HepG2 (cell line): ENCODE data around the gene DRD3. TPM values are rescaled to one million over a fixed set of nuclear protein-coding genes. Genes with fewer than 3 reads are reported as not detected.
A peak's percentile ranks its signal among the peaks of the same experiment; 100 is the strongest.

Experiments used
- AGO2 ChIP-seq: fragments of 200-400 bp; formaldehyde crosslinking; optimal IDR thresholded peaks from 2 replicates; pipeline ENCODE3; 2017; ENCODE audit warnings: mild to moderate bottlenecking, low read depth, low read length, moderate library complexity
- EHMT2 ChIP-seq: fragments of 200-600 bp; sonication (generic); IDR thresholded peaks from 2 replicates; pipeline ENCODE4 v1.7.0; 2017; ENCODE audit warnings: antibody characterized with exemption, low read depth, low read length, borderline replicate concordance
- GTF3A ChIP-seq: sonication (generic); formaldehyde crosslinking; conservative IDR thresholded peaks from 2 replicates; pipeline ENCODE4 v1.4.0; 2020; ENCODE audit warnings: mild to moderate bottlenecking, missing genetic modification reagents
- NRL ChIP-seq: sonication (generic); formaldehyde crosslinking; IDR thresholded peaks from 2 replicates; pipeline ENCODE4 v1.5.0; 2020; ENCODE audit warnings: missing genetic modification reagents, mild to moderate bottlenecking, moderate library complexity, borderline replicate concordance
- PAF1 ChIP-seq: IDR thresholded peaks from 2 replicates; pipeline ENCODE4 v1.6.1; 2016; ENCODE audit warnings: missing genetic modification reagents, missing compliant biosample characterization
- PAXIP1 ChIP-seq: sonication (generic); formaldehyde crosslinking; conservative IDR thresholded peaks from 2 replicates; pipeline ENCODE4 v1.4.0; 2020; ENCODE audit warnings: mild to moderate bottlenecking, missing genetic modification reagents, moderate library complexity
- SIX1 ChIP-seq: sonication (generic); formaldehyde crosslinking; IDR thresholded peaks from 2 replicates; pipeline ENCODE4 v1.4.0; 2020; ENCODE audit warnings: missing genetic modification reagents, borderline replicate concordance
- SNRNP70 ChIP-seq: fragments of 200-400 bp; formaldehyde crosslinking; IDR thresholded peaks from 2 replicates; pipeline ENCODE4 v1.6.1; 2017; ENCODE audit warnings: mild to moderate bottlenecking, low read depth, low read length, moderate library complexity
- ZBTB21 ChIP-seq: sonication (generic); formaldehyde crosslinking; IDR thresholded peaks from 2 replicates; pipeline ENCODE4 v1.4.0; 2020; ENCODE audit warnings: missing genetic modification reagents
- ZNF101 ChIP-seq: sonication (generic); formaldehyde crosslinking; IDR thresholded peaks from 2 replicates; pipeline ENCODE4 v1.4.0; 2020; ENCODE audit warnings: mild to moderate bottlenecking, low read depth, missing genetic modification reagents, borderline replicate concordance
- ZNF256 ChIP-seq: sonication (generic); formaldehyde crosslinking; conservative IDR thresholded peaks from 2 replicates; pipeline ENCODE4 v1.4.0; 2020; ENCODE audit warnings: missing genetic modification reagents
- ZNF275 ChIP-seq: sonication (generic); formaldehyde crosslinking; IDR thresholded peaks from 2 replicates; pipeline ENCODE4 v1.8.0; 2022; ENCODE audit warnings: missing genetic modification reagents, mild to moderate bottlenecking, inconsistent platforms, borderline replicate concordance
- ZNF33B ChIP-seq: sonication (generic); formaldehyde crosslinking; IDR thresholded peaks from 2 replicates; pipeline ENCODE4 v1.5.1; 2020; ENCODE audit warnings: mild to moderate bottlenecking, missing genetic modification reagents
- ZNF570 ChIP-seq: sonication (generic); formaldehyde crosslinking; IDR thresholded peaks from 2 replicates; pipeline ENCODE4 v1.4.0; 2020; ENCODE audit warnings: mild to moderate bottlenecking, missing genetic modification reagents, borderline replicate concordance
- ZNF75D ChIP-seq: sonication (generic); formaldehyde crosslinking; IDR thresholded peaks from 2 replicates; pipeline ENCODE4 v1.8.1; 2023; ENCODE audit warnings: missing genetic modification reagents, mild to moderate bottlenecking, borderline replicate concordance
- ZNF766 ChIP-seq: sonication (generic); formaldehyde crosslinking; IDR thresholded peaks from 2 replicates; pipeline ENCODE4 v1.5.0; 2020; ENCODE audit warnings: missing genetic modification reagents, borderline replicate concordance
- ZNF770 ChIP-seq: sonication (generic); formaldehyde crosslinking; IDR thresholded peaks from 2 replicates; pipeline ENCODE4 v1.5.0; 2020; ENCODE audit warnings: mild to moderate bottlenecking, missing genetic modification reagents
- ZNF850 ChIP-seq: sonication (generic); formaldehyde crosslinking; conservative IDR thresholded peaks from 2 replicates; pipeline ENCODE4 v1.9.0; 2021; ENCODE audit warnings: mild to moderate bottlenecking, missing genetic modification reagents
- polyA plus RNA-seq, 8 experiments: library from polyadenylated mRNA; depleted of rRNA in 3 of 8; stranded (reverse) in 7 of 8; unstranded in 1 of 8; fragments of >200 nt; fragmentation: Illumina TruSeq in 4 of 8; extraction: Trizol in 4 of 8; gene quantifications; 2 replicates each; pipeline versions ENCODE4 v1.2.1 to v1.2.3, GENCODE V29; 2011 to 2016; ENCODE audit warnings: low read depth in 4 of 8, missing spikeins in 1 of 8, mixed read lengths in 1 of 8; ENCODE audit not compliant: insufficient read depth in 1 of 8
- total RNA-seq, 5 experiments: library from RNA; depleted of rRNA; stranded (reverse); fragments of >200 nt; fragmentation: Illumina TruSeq; extraction: Trizol; gene quantifications; 2 replicates each; pipeline ENCODE4 v1.2.3, GENCODE V29; 2016; ENCODE audit warnings: low read depth in 1 of 5
- TF ChIP-seq, protein P1 (sequence below): sonication (generic); formaldehyde crosslinking; IDR thresholded peaks from 2 replicates; pipeline ENCODE4 v1.4.0; 2020; ENCODE audit warnings: missing genetic modification reagents

The DRD3 gene
- total and polyA plus RNA-seq, 2 of the 13 experiments (the other 11 are each of a cell fraction or from before 2014, with no cell fraction given), result not detected

GRCh38 chr3:114152519-114153151 is 26.2 kb downstream of the DRD3 start (continued):
- TF ChIP-seq NRL (CRISPR knock-in tag), result peak; percentile 72
- TF ChIP-seq ZNF770, result 0 out of 2 replicates have a peak, but pooled peaks have one; percentile 33
- no peak for TF ChIP-seq PAXIP1 (CRISPR knock-in tag)
- TF ChIP-seq ZNF275 (CRISPR knock-in tag), result no peak
- no peak for TF ChIP-seq AGO2
- TF ChIP-seq, protein P1, sequence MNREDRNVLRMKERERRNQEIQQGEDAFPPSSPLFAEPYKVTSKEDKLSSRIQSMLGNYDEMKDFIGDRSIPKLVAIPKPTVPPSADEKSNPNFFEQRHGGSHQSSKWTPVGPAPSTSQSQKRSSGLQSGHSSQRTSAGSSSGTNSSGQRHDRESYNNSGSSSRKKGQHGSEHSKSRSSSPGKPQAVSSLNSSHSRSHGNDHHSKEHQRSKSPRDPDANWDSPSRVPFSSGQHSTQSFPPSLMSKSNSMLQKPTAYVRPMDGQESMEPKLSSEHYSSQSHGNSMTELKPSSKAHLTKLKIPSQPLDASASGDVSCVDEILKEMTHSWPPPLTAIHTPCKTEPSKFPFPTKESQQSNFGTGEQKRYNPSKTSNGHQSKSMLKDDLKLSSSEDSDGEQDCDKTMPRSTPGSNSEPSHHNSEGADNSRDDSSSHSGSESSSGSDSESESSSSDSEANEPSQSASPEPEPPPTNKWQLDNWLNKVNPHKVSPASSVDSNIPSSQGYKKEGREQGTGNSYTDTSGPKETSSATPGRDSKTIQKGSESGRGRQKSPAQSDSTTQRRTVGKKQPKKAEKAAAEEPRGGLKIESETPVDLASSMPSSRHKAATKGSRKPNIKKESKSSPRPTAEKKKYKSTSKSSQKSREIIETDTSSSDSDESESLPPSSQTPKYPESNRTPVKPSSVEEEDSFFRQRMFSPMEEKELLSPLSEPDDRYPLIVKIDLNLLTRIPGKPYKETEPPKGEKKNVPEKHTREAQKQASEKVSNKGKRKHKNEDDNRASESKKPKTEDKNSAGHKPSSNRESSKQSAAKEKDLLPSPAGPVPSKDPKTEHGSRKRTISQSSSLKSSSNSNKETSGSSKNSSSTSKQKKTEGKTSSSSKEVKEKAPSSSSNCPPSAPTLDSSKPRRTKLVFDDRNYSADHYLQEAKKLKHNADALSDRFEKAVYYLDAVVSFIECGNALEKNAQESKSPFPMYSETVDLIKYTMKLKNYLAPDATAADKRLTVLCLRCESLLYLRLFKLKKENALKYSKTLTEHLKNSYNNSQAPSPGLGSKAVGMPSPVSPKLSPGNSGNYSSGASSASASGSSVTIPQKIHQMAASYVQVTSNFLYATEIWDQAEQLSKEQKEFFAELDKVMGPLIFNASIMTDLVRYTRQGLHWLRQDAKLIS, result no peak
- TF ChIP-seq ZNF75D (CRISPR knock-in tag), result no peak
- TF ChIP-seq ZNF33B (CRISPR knock-in tag), result no peak
- TF ChIP-seq PAF1, result no peak
- TF ChIP-seq EHMT2, result no peak
- no peak for TF ChIP-seq ZNF570 (CRISPR knock-in tag)
- TF ChIP-seq ZNF101 (CRISPR knock-in tag), result no peak
- no peak for TF ChIP-seq GTF3A
- no peak for TF ChIP-seq SNRNP70
- no peak for TF ChIP-seq ZBTB21 (CRISPR knock-in tag)
- TF ChIP-seq ZNF766 (CRISPR knock-in tag), result no peak
- TF ChIP-seq SIX1 (CRISPR knock-in tag), result no peak
- no peak for TF ChIP-seq ZNF256 (CRISPR knock-in tag)
- TF ChIP-seq ZNF850, result no peak
